Activated T-helper 17 cell treated with anti-CD3 and anti-CD28 coated beads, Interleukin-2, amount 50 U/mL, for 72 hours (primary cell): ENCODE results near the gene NFATC3. TPM values are rescaled to one million over a fixed set of nuclear protein-coding genes. Genes with fewer than 3 reads are reported as not detected.
"Not testable (repeated sequence)": the region's sequence is repeated elsewhere in the genome, so short reads cannot be mapped to it uniquely, and the experiment has no call there.

Experiments used
- ATAC-seq: fragments of 150-1000 bp; cut with Tn5 transposase; replicated peaks from 2 replicates; pipeline ENCODE4 v1.10.0; 2021; ENCODE audit warnings: mild to moderate bottlenecking, moderate library complexity
- H3K27ac Mint-ChIP-seq: one replicate; pipeline ENCODE4 v1.8.0; 2022; ENCODE audit warnings: mixed read lengths
- H3K27me3 Mint-ChIP-seq: one replicate; pipeline ENCODE4 v1.8.0; 2022; ENCODE audit warnings: mixed read lengths
- H3K36me3 Mint-ChIP-seq: one replicate; pipeline ENCODE4 v1.8.0; 2022; ENCODE audit warnings: low read depth, mild to moderate bottlenecking, mixed read lengths
- H3K4me1 Mint-ChIP-seq: one replicate; pipeline ENCODE4 v1.8.0; 2022; ENCODE audit warnings: mixed read lengths
- H3K4me3 Mint-ChIP-seq: one replicate; pipeline ENCODE4 v1.8.0; 2022; ENCODE audit warnings: mild to moderate bottlenecking, mixed read lengths
- H3K9me3 Mint-ChIP-seq: one replicate; pipeline ENCODE4 v1.8.0; 2022; ENCODE audit warnings: mixed read lengths
- total RNA-seq, 2 donors: library from RNA; stranded (reverse); gene quantifications; one replicate each; pipeline ENCODE4 v1.2.3, GENCODE V29; 2022

NFATC3 gene
- total RNA-seq, 2 donors from 2014 or later, result 71.1 to 78.1 TPM

DNA sequence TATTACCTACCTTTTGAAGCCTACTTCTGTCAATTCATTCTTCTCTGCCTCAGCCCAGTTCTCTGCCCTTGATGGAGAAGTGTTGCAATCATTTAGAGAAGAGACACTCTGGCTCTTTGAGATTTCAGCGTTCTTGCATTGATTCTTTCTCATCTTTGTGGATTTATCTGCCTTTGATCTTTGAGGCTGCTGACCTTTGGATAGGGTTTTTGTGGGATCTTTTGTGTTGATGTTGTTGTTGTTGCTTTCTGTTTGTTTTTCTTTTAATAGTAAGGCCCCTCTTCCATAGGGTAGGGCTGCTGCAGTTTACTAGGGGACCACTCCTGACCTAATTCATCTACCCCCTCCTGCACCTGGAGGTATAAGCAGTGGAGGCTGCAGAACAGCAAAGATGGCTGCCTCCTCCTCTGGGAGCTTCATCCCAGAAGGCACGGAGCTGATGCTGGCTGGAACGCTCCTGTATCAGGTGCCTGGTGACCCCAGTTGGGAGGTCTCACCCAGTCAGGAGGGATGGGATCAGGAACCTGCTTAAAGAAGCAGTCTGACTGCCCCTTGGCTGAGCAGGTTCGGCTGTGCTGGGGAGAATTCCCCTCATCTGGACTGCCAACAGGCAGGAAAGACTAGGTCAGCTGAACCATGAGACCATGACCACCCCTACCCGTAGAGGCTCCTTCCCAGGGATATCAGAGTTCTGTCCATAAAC lies 28.0 kb downstream of the NFATC3 start:
- peaks cover 67% of the 10 kb centered on the region for H3K4me1 Mint-ChIP-seq
- peaks cover 10% of the 10 kb centered on the region for H3K9me3 Mint-ChIP-seq
- H3K27me3 Mint-ChIP-seq, result no peaks in the 10 kb centered on the region
- peak overlapping the region; percentile 31 for H3K27ac Mint-ChIP-seq
- H3K4me3 Mint-ChIP-seq, result peak overlapping the region; percentile 12
- no peak for ATAC-seq
- peaks cover 20% of the 10 kb centered on the region for H3K36me3 Mint-ChIP-seq

GRCh38 chr16:68113765-68114240 lies 28.6 kb downstream of the NFATC3 start:
- H3K4me3 Mint-ChIP-seq, result no peak overlapping the region
- H3K27ac Mint-ChIP-seq, result peak overlapping the region; percentile 30
- peaks cover 66% of the 10 kb centered on the region for H3K4me1 Mint-ChIP-seq
- H3K36me3 Mint-ChIP-seq, result peaks cover 16% of the 10 kb centered on the region
- peak; percentile 33 for ATAC-seq
- no peaks in the 10 kb centered on the region for H3K27me3 Mint-ChIP-seq
- peaks cover 10% of the 10 kb centered on the region for H3K9me3 Mint-ChIP-seq

GRCh38 chr16:68114939-68115338 lies 29.8 kb downstream of the NFATC3 start:
- H3K4me1 Mint-ChIP-seq, result peaks cover 66% of the 10 kb centered on the region
- not testable (repeated sequence) for ATAC-seq, H3K27me3 Mint-ChIP-seq, H3K27ac Mint-ChIP-seq, H3K36me3 Mint-ChIP-seq, H3K9me3 Mint-ChIP-seq, H3K4me3 Mint-ChIP-seq

- H3K27me3 Mint-ChIP-seq, result no peaks in the 10 kb centered on the region
- H3K27ac Mint-ChIP-seq, result peak overlapping the region; percentile 76
- peak overlapping the region; percentile 36 for H3K4me3 Mint-ChIP-seq
- peaks cover 3% of the 10 kb centered on the region for H3K36me3 Mint-ChIP-seq
- H3K9me3 Mint-ChIP-seq, result peaks cover 4% of the 10 kb centered on the region
- ATAC-seq, result peak; percentile 77
- peaks cover 60% of the 10 kb centered on the region for H3K4me1 Mint-ChIP-seq
Measured at GRCh38 chr16:68115851-68116250, 30.7 kb downstream of the NFATC3 start.

DNA sequence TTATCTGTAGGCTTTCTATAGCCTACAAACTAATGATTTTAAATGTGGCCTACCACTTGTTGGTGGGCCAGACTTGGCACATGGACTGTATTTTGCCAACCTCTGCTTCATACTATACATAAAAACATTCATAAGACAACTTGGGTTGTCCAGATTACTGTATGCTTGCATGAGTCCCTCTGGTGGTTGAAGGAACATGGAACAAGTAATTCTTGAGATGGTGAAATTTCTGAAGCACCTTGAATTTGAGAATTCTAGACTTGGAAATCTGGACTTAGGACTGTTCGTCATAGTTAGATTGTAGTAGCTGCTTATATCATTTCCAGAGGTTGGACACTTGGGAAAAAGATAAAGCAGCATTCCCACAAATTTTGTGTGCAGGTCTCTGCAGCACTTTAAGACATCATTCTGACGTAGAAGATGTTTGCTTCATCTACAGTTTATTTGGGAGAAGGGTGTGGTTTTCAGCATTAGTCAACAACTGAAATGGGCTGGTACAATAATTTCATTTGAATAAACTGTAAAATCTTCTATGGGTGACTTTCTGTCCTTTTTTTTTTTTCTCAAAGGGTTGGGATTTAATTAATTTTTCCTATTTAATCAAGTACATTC lies 31.2 kb downstream of the NFATC3 start:
- H3K27ac Mint-ChIP-seq, result peak overlapping the region; percentile 41
- no peaks in the 10 kb centered on the region for H3K36me3 Mint-ChIP-seq
- peaks cover under 1% of the 10 kb centered on the region for H3K9me3 Mint-ChIP-seq
- H3K27me3 Mint-ChIP-seq, result no peaks in the 10 kb centered on the region
- peaks cover 55% of the 10 kb centered on the region for H3K4me1 Mint-ChIP-seq
- ATAC-seq, result peak; percentile 37
- peak overlapping the region; percentile 26 for H3K4me3 Mint-ChIP-seq

GRCh38 chr16:68117884-68118283 lies 32.7 kb downstream of the NFATC3 start:
- Mint-ChIP-seq H3K27me3 (no peaks in the 10 kb centered on the region), H3K27ac (peak overlapping the region; percentile 67), H3K36me3 (peaks cover 15% of the 10 kb centered on the region), H3K4me1 (peaks cover 59% of the 10 kb centered on the region), H3K4me3 (peak overlapping the region; percentile 49), H3K9me3 (no peaks in the 10 kb centered on the region)
- peak; percentile 66 for ATAC-seq

DNA sequence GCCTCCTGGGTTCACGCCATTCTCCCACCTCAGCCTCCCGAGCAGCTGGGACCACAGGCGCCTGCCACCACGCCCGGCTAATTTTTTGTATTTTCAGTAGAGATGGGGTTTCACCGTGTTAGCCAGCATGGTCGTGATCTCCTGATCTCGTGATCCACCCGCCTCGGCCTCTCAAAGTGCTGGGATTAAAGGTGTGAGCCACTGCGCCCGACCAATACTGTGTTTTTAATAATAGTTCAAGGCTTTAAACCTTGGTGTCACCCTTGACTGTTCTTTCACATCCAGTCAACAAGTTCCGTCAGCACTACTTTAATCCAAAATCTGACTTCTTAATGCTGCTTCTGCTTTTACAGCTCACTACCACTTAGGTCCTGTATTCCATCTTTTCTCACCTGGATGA lies 33.8 kb downstream of the NFATC3 start:
- not testable (repeated sequence) for ATAC-seq, H3K27me3 Mint-ChIP-seq, H3K9me3 Mint-ChIP-seq
- H3K4me1 Mint-ChIP-seq, result peaks cover 54% of the 10 kb centered on the region
- peak overlapping the region; percentile 49 for H3K4me3 Mint-ChIP-seq
- peak overlapping the region; percentile 67 for H3K27ac Mint-ChIP-seq
- H3K36me3 Mint-ChIP-seq, result peaks cover 15% of the 10 kb centered on the region

DNA sequence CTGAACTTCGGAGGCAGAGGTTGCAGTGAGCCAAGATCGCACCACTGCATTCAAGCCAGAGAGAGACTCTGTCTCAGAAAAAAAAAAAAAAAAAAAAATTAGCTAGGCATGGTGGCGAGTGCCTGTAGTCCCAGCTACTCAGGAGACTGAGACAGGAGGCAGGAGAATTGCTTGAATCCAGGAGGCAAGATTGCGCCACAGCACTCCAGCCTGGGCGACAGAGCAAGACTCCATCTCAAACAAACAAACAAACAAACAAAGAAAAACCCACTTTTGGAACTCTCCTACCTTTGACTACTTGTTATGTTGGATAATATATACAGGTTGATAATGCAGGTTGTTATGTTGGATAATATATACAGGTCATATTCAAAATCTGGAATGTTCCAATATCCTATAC lies 35.3 kb downstream of the NFATC3 start:
- not testable (repeated sequence) for H3K4me3 Mint-ChIP-seq, H3K27me3 Mint-ChIP-seq, ATAC-seq, H3K27ac Mint-ChIP-seq, H3K9me3 Mint-ChIP-seq
- Mint-ChIP-seq H3K36me3 (peaks cover 23% of the 10 kb centered on the region), H3K4me1 (peaks cover 52% of the 10 kb centered on the region)

GRCh38 chr16:68126395-68126794 lies 41.2 kb downstream of the NFATC3 start:
- no peaks in the 10 kb centered on the region for H3K9me3 Mint-ChIP-seq

DNA sequence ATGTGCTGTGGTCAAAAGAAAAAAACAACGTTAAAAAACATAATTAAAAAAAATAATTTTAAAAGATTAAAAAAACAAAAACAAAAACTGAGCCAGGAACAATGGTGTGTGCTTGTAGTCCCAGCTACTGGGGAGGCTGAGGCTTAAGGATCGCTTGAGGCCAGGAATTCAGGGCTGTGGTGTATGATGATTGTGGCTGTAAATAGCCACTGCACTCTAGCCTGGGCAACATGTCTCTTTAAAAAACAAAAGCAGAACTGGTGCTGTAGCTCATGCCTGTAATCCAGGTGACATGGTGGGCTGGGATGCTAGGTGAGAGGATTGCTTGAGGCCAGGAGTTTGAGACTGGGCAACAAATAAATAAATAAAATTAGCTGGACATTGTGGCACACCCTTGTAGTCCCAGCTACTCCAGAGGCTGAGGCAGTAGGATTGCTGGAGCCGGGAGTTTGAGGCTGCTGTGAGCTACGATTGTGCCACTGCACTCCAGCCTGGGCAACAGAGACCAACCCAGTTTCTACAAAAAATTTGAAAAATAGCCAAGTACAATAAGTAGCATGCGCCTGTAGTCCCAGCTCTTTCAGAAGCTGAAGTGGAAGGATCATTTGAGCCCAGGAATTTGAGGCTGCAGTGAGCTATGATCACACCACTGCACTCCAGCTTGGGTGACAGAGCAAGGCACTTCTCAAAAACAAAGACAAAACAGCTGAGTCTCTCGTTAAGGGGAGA lies 43.6 kb downstream of the NFATC3 start:
- peaks cover 33% of the 10 kb centered on the region for H3K4me1 Mint-ChIP-seq
- no peaks in the 10 kb centered on the region for H3K9me3 Mint-ChIP-seq
- no peaks in the 10 kb centered on the region for H3K27me3 Mint-ChIP-seq
- H3K36me3 Mint-ChIP-seq, result peaks cover 70% of the 10 kb centered on the region
- no peak for ATAC-seq
- no peak overlapping the region for H3K4me3 Mint-ChIP-seq
- no peak overlapping the region for H3K27ac Mint-ChIP-seq

More at GRCh38 chr16:68126395-68126794, 41.2 kb downstream of the NFATC3 start:
- Mint-ChIP-seq H3K36me3 (peaks cover 68% of the 10 kb centered on the region), H3K27me3 (no peaks in the 10 kb centered on the region), H3K4me3 (no peak overlapping the region), H3K27ac (no peak overlapping the region), H3K4me1 (peaks cover 34% of the 10 kb centered on the region)
- peak; percentile 16 for ATAC-seq

DNA sequence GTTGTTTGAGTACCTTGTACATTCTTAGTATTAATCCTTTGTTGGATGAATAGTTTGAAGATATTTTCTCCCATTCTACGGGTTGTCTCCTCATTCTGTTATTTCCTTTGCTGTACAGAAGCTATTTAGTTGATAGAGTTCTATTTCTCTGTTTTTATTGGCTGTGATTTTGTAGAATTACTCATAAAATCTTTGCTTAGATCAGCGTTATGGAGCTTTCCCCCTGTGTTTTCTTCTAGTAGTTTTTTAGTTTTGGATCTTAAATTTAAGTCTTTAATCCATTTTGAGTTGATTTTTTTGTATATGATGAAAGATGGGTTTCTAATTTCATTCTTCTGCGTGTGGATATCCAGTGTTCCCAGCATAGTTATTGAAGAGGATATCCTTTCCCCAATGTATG lies 45.4 kb downstream of the NFATC3 start:
- ATAC-seq, result no peak
- no peaks in the 10 kb centered on the region for H3K9me3 Mint-ChIP-seq
- H3K27ac Mint-ChIP-seq, result peak overlapping the region; percentile 77
- peaks cover 73% of the 10 kb centered on the region for H3K36me3 Mint-ChIP-seq
- peaks cover 34% of the 10 kb centered on the region for H3K4me1 Mint-ChIP-seq
- H3K27me3 Mint-ChIP-seq, result no peaks in the 10 kb centered on the region
- no peak overlapping the region for H3K4me3 Mint-ChIP-seq

DNA sequence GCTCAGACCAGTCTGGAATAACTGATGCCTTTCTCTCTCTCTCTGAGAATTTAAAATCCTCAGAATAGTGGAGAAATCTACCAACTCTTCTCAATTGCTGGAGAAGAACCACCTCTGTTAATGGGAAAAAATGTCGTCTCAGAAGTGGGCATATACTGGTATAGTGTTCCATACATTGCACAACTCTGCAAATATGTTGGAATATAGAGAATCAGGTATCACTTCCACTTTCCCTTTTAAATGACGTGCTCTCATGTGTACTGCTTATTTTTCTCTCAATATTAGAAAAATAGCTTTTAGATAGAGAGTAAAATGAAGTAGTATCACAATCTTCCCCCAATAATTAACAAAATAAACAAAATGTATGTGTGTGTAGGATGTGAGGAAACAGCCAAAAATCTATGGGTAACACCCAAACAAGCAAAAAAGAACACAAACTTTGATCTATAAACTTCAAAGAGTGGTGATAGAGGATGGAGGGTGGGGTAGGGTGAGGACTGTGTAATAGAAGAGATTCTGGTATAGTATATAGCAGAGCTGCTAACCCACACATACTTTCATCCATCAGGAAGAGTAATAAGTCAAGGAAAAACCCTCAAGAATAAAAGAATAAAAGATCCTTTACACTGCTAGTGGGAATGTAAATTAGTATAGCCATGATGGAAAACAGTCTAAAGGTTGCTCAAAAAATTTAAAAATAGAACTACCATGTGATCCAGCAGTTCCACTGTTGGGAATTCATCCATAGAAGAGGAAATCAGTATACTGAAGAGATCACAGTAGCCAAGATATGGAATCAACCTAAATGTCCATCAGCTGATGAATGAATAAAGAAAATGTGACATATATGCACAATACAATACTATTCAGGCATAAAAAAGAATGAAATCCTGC lies 46.9 kb downstream of the NFATC3 start:
- no peaks in the 10 kb centered on the region for H3K9me3 Mint-ChIP-seq
- no peaks in the 10 kb centered on the region for H3K27me3 Mint-ChIP-seq
- H3K4me3 Mint-ChIP-seq, result peak overlapping the region; percentile 56
- H3K27ac Mint-ChIP-seq, result peak overlapping the region; percentile 77
- peaks cover 68% of the 10 kb centered on the region for H3K36me3 Mint-ChIP-seq
- ATAC-seq, result no peak
- peaks cover 34% of the 10 kb centered on the region for H3K4me1 Mint-ChIP-seq

DNA sequence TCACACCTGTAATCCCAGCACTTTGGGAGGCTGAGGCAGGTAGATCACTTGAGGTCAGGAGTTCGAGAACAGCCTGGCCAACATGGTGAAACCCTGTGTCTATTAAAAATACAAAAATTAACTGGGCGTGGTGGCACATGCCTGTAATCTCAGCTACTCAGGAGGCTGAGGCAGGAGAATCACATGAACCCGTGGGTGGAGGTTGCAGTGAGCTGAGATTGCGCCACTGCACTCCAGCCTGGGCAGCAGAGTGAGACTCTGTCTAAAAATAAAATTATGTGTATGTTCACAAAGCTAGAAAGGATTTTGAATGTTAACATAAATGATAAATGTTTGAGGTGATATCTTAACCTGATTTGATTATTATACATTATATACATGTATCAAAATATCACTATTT lies 47.8 kb downstream of the NFATC3 start:
- not testable (repeated sequence) for H3K4me3 Mint-ChIP-seq, H3K9me3 Mint-ChIP-seq, H3K27me3 Mint-ChIP-seq, H3K27ac Mint-ChIP-seq, ATAC-seq
- Mint-ChIP-seq H3K36me3 (peaks cover 65% of the 10 kb centered on the region), H3K4me1 (peaks cover 34% of the 10 kb centered on the region)

DNA sequence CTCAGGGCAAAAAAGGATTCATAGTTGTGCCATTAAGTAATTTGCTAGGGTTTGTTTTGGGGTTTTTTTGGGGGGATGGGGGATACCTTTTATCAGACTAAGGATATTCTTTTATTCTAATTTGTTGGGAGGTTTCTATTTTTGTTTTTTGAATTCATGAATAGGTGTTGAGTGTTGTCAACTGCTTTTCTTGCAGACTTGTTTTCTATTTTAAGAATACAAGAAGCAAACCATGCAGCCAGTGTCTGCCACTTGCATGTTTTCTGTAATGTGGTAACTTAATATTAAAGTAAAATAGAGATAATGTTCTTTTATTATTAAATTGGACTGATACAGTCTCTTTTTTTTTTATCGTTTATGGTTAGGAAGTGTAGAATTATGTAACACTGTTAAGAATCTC lies 49.5 kb downstream of the NFATC3 start:
- peaks cover 75% of the 10 kb centered on the region for H3K36me3 Mint-ChIP-seq
- ATAC-seq, result no peak

More for the DNA sequence above, 49.5 kb downstream of the NFATC3 start:
- Mint-ChIP-seq H3K27me3 (no peaks in the 10 kb centered on the region), H3K4me3 (no peak overlapping the region), H3K4me1 (peaks cover 35% of the 10 kb centered on the region), H3K9me3 (no peaks in the 10 kb centered on the region), H3K27ac (peak overlapping the region; percentile 34)
